A549 (cell line): ENCODE data around the gene PSD2. TPM values are rescaled to one million over a fixed set of nuclear protein-coding genes. Genes with fewer than 3 reads are reported as not detected.

Experiments
- ATAC-seq, 2 experiments: fragments of 200-7000 bp in 1 of 2; fragments of >200 bp in 1 of 2; cut with Nextera tagmentation in 1 of 2; cut with Tn5 transposase in 1 of 2; 3 replicates each; pipeline versions ENCODE4 v1.8.0 to v1.9.1; 2018 to 2020; ENCODE audit warnings: mild to moderate bottlenecking in 1 of 2, moderate library complexity in 1 of 2
- CTCF ChIA-PET: fragments of 300-600 bp; sonication (Branson Sonifier 250); formaldehyde crosslinking; extraction: SDS; loops from one replicate; lab custom pipeline; 2021; ENCODE audit warnings: antibody characterized with exemption, inconsistent platforms; lab: Yijun Ruan, JAX
- POLR2A ChIA-PET: fragments of 350-600 bp; formaldehyde crosslinking; extraction: SDS; loops from one replicate; lab custom pipeline; 2021; ENCODE audit warnings: antibody characterized with exemption, inconsistent platforms; lab: Yijun Ruan, JAX
- DNase-seq, 2 experiments: peaks; one replicate each; pipeline versions ENCODE4 v3.0.0 to v3.0.0-alpha.2; 2011 to 2016; ENCODE audit warnings: low read depth in 1 of 2, low spot score in 1 of 2
- FAIRE-seq: peaks from 2 replicates; lab custom pipeline; 2011; peaks lifted over from hg19 to GRCh38; lab: Jason Lieb, UNC
- H3K27ac ChIP-seq, 2 experiments: fragments of >200 bp; sonication (Bioruptor Twin); formaldehyde crosslinking; 3 replicates each; pipeline ENCODE4 v1.5.1; 2016 to 2017
- H3K4me1 ChIP-seq: fragments of >200 bp; sonication (Bioruptor Twin); formaldehyde crosslinking; 3 replicates; pipeline ENCODE4 v1.6.1; 2016
- H3K4me2 ChIP-seq: fragments of >200 bp; sonication (Bioruptor Twin); formaldehyde crosslinking; 3 replicates; pipeline ENCODE4 v1.6.1; 2016
- H3K4me3 ChIP-seq: fragments of >200 bp; sonication (Bioruptor Twin); formaldehyde crosslinking; 3 replicates; pipeline ENCODE4 v1.5.1; 2016
- H3K9me3 ChIP-seq: fragments of >200 bp; sonication (Bioruptor Twin); formaldehyde crosslinking; 3 replicates; pipeline ENCODE4 v1.6.1; 2016
- BHLHE40 ChIP-seq: IDR thresholded peaks from 2 replicates; pipeline ENCODE4 v1.6.1; 2012; ENCODE audit warnings: low read depth, low read length, inconsistent platforms
- CBX2 ChIP-seq: fragments of 200-600 bp; sonication (generic); IDR thresholded peaks from 2 replicates; pipeline ENCODE4 v1.6.1; 2016; ENCODE audit warnings: low read depth, mild to moderate bottlenecking, borderline replicate concordance
- CHD4 ChIP-seq: fragments of 200-600 bp; sonication (generic); IDR thresholded peaks from 2 replicates; pipeline ENCODE4 v1.6.1; 2016; ENCODE audit warnings: antibody characterized with exemption, mild to moderate bottlenecking, borderline replicate concordance
- EHF ChIP-seq: fragments of 250-450 bp; sonication (Bioruptor Pico); IDR thresholded peaks from 2 replicates; pipeline ENCODE4 v1.5.0; 2020; ENCODE audit warnings: mild to moderate bottlenecking
- EHMT2 ChIP-seq: fragments of 200-600 bp; sonication (generic); IDR thresholded peaks from 2 replicates; pipeline ENCODE4 v1.6.1; 2016; ENCODE audit warnings: antibody characterized with exemption, low read depth, mild to moderate bottlenecking, moderate library complexity
- FOSL2 ChIP-seq, 2 experiments: fragments of 450-650 bp in 1 of 2; fragments of >200 bp in 1 of 2; sonication (Bioruptor Twin) in 1 of 2; formaldehyde crosslinking; IDR thresholded peaks; 2 replicates each; pipeline versions ENCODE4 v1.5.0 to v1.6.1; 2016 to 2020; ENCODE audit warnings: mild to moderate bottlenecking in 1 of 2, moderate library complexity in 1 of 2
- GATA3 ChIP-seq: IDR thresholded peaks from 2 replicates; pipeline ENCODE4 v1.6.1; 2012; ENCODE audit warnings: borderline replicate concordance
- HMGXB4 ChIP-seq: fragments of 250-450 bp; sonication (Bioruptor Pico); IDR thresholded peaks from 2 replicates; pipeline ENCODE4 v1.5.0; 2021; ENCODE audit warnings: mild to moderate bottlenecking, moderate library complexity, borderline replicate concordance
- MAFK ChIP-seq: fragments of 450-650 bp; IDR thresholded peaks from 2 replicates; pipeline ENCODE4 v1.6.1; 2014; ENCODE audit not compliant: partially characterized antibody
- MAX ChIP-seq: IDR thresholded peaks from 2 replicates; pipeline ENCODE4 v1.6.1; 2012
- MAZ ChIP-seq: fragments of 150-350 bp; IDR thresholded peaks from 2 replicates; pipeline ENCODE4 v1.6.1; 2014; ENCODE audit warnings: antibody characterized with exemption, low read depth, low read length, borderline replicate concordance
- PBX3 ChIP-seq: IDR thresholded peaks from 2 replicates; pipeline ENCODE4 v1.6.1; 2012
- POLR2AphosphoS2 ChIP-seq: conservative IDR thresholded peaks from 2 replicates; pipeline ENCODE4 v1.6.1; 2012; ENCODE audit warnings: low read length, improper control_type of control experiment, inconsistent platforms
- RAD21 ChIP-seq, 2 experiments: fragments of >200 bp in 1 of 2; sonication (Bioruptor Twin) in 1 of 2; formaldehyde crosslinking in 1 of 2; IDR thresholded peaks in 1 of 2; conservative IDR thresholded peaks in 1 of 2; 2 replicates in 1 of 2; 3 replicates in 1 of 2; pipeline ENCODE4 v1.6.1; 2012 to 2018; ENCODE audit warnings: inconsistent platforms in 1 of 2
- RNF2 ChIP-seq: fragments of 200-600 bp; sonication (generic); IDR thresholded peaks from 2 replicates; pipeline ENCODE4 v1.6.1; 2016; ENCODE audit warnings: low read depth, mild to moderate bottlenecking, antibody characterized with exemption, moderate library complexity, borderline replicate concordance
- ZFP36 ChIP-seq: fragments of 450-650 bp; IDR thresholded peaks from 2 replicates; pipeline ENCODE4 v1.6.1; 2014; ENCODE audit warnings: borderline replicate concordance; ENCODE audit not compliant: partially characterized antibody
- ZSCAN20 ChIP-seq: fragments of 250-450 bp; sonication (Bioruptor Pico); IDR thresholded peaks from 2 replicates; pipeline ENCODE4 v1.8.0; 2022; ENCODE audit warnings: mild to moderate bottlenecking, moderate library complexity
- WGBS: methylation state at CpG from one replicate; pipeline ENCODE4 v1.1.6; 2017; ENCODE audit errors: missing lambda C conversion rate; 5-methylcytosine and 5-hydroxymethylcytosine counted together
- polyA plus RNA-seq, 4 experiments: library from polyadenylated mRNA; depleted of rRNA in 3 of 4; stranded (reverse); fragments of >200 nt; fragmentation: RNase III in 1 of 4; extraction: RNeasy Plus Mini Kit Qiagen cat#74134 plus additional on column Dnase treatment in 1 of 4; gene quantifications; 2 replicates in 3 of 4; 3 replicates in 1 of 4; pipeline ENCODE4 v1.2.3, GENCODE V29; 2011 to 2017

PSD2 gene
- polyA plus RNA-seq, 2 of the 4 experiments (the other 2 are of a cell fraction), result 0.05 TPM; not detected in 1

- Histone ChIP-seq H3K9me3 (no peaks in the 10 kb centered on the region), H3K27ac (no peak overlapping the region), H3K4me3 (no peak overlapping the region), H3K4me1 (0 out of 3 replicates have a peak, but pooled peaks cover 4% of the 10 kb centered on the region), H3K4me2 (no peak overlapping the region)
- FAIRE-seq, result no peak
- CTCF ChIA-PET, result interaction anchor here (0.6 to 13.1 kb wide), 13 partner anchors 8 to 413 kb away, joined by 3 to 361 read pairs (median 4); no protein-coding TSS in a partner anchor
- WGBS, result 16% methylated on average over 7 of the region's 7 CpGs
- DNase-seq, result no peak
- TF ChIP-seq POLR2AphosphoS2, result no peak
- TF ChIP-seq RNF2, result no peak
- TF ChIP-seq FOSL2 (IDR thresholded peaks at IDR 0.05), result no peak
- no peak for TF ChIP-seq FOSL2 (CRISPR knock-in tag; IDR thresholded peaks at IDR 0.05)
- no peak for TF ChIP-seq MAZ
- ATAC-seq, result no peak
- POLR2A ChIA-PET, result interaction anchor here (0.7 kb wide), 1 partner anchor 185 kb away, joined by 5 read pairs; no protein-coding TSS in a partner anchor
These were observed 12.1 kb upstream of the PSD2 start for GRCh38 chr5:139783436-139783965.

GRCh38 chr5:139784488-139784887 is 11.1 kb upstream of the PSD2 start:
- no peaks in the 10 kb centered on the region for H3K9me3 ChIP-seq
- TF ChIP-seq RAD21 (conservative IDR thresholded peaks at IDR 0.05 in 1 of 2, IDR thresholded peaks at IDR 0.05 in 1 of 2) (no peak), PBX3 (no peak), CBX2 (no peak), ZSCAN20 (CRISPR knock-in tag) (no peak), GATA3 (no peak), MAZ (no peak), HMGXB4 (CRISPR knock-in tag) (no peak), EHMT2 (no peak), ZFP36 (no peak), CHD4 (no peak), MAFK (no peak), EHF (no peak)
- ATAC-seq (no peak), DNase-seq (no peak), FAIRE-seq (no peak)
- 54% methylated on average over 3 of the region's 3 CpGs for WGBS
- no peak overlapping the region for H3K4me2 ChIP-seq
- no peak overlapping the region for H3K27ac ChIP-seq
- CTCF ChIA-PET, result interaction anchor here (1.8 to 13.1 kb wide), 2 partner anchors 19 to 185 kb away, joined by 6 to 361 read pairs; no protein-coding TSS in a partner anchor
- H3K4me1 ChIP-seq, result 0 out of 3 replicates have a peak, but pooled peaks cover 4% of the 10 kb centered on the region
- POLR2A ChIA-PET, result no interaction called here
- no peak overlapping the region for H3K4me3 ChIP-seq

GRCh38 chr5:139787257-139787567 is 8.4 kb upstream of the PSD2 start:
- WGBS, result 10% methylated on average over 5 of the region's 5 CpGs
- Histone ChIP-seq H3K9me3 (no peaks in the 10 kb centered on the region), H3K27ac (no peak overlapping the region), H3K4me2 (no peak overlapping the region; the same call in 2 of the 3 replicates), H3K4me3 (no peak overlapping the region; the same call in 2 of the 3 replicates), H3K4me1 (0 out of 3 replicates have a peak, but pooled peaks cover 4% of the 10 kb centered on the region)
- no peak for TF ChIP-seq MAX
- TF ChIP-seq BHLHE40, result 0 out of 2 replicates have a peak, but pooled peaks have one; percentile 5
- FAIRE-seq (no peak), ATAC-seq (peak; percentile 9 to 40; a peak in 4 of 6 replicates), DNase-seq (no peak)
- CTCF ChIA-PET, result interaction anchor here (0.6 to 13.1 kb wide), 68 partner anchors 11 to 368 kb away, joined by 3 to 361 read pairs (median 4); partner anchors contain the start of gene PSD2
- POLR2A ChIA-PET, result no interaction called here
